Stimulated activated CD4-positive, alpha-beta T cell treated with anti-CD3 and anti-CD28 coated beads, Interleukin-1b, Interleukin-23, amount 100 ng/mL, for 48 hours (primary cell): ENCODE data around the gene ERGIC2.

Experiments used
- DNase-seq: peaks from one replicate; pipeline ENCODE4 v3.0.0-alpha.2; 2020

Gene ERGIC2

GRCh38 chr12:29374012-29374411, 7.0 kb downstream of the ERGIC2 start:
- DNase-seq, result no peak

- no peak for DNase-seq
Measured at GRCh38 chr12:29365091-29365490, 15.9 kb downstream of the ERGIC2 start.

- DNase-seq, result no peak
Measured at GRCh38 chr12:29354954-29355353, 26.0 kb downstream of the ERGIC2 start.

GRCh38 chr12:29350080-29350479, 30.9 kb downstream of the ERGIC2 start:
- DNase-seq, result no peak

GRCh38 chr12:29346769-29347421, 34.1 kb downstream of the ERGIC2 start:
- DNase-seq, result no peak

- DNase-seq, result no peak
Measured at GRCh38 chr12:29343022-29343799, 37.8 kb downstream of the ERGIC2 start.

- no peak for DNase-seq
Measured at GRCh38 chr12:29337325-29337724, 43.6 kb downstream of the ERGIC2 start.

- no peak for DNase-seq
Measured at GRCh38 chr12:29334937-29335336, 46.0 kb downstream of the ERGIC2 start.

GRCh38 chr12:29333178-29333577, 47.8 kb downstream of the ERGIC2 start:
- DNase-seq, result no peak

- no peak for DNase-seq
Measured at GRCh38 chr12:29329411-29329810, 51.6 kb downstream of the ERGIC2 start.

- no peak for DNase-seq
Measured at GRCh38 chr12:29322157-29322556, 58.8 kb downstream of the ERGIC2 start.

- no peak for DNase-seq
Measured at GRCh38 chr12:29320295-29321085, 60.5 kb downstream of the ERGIC2 start.

GRCh38 chr12:29317556-29318363, 63.2 kb downstream of the ERGIC2 start:
- DNase-seq, result peak; percentile 33

GRCh38 chr12:29316752-29317151, 64.2 kb downstream of the ERGIC2 start:
- DNase-seq, result no peak

GRCh38 chr12:29314416-29314815, 66.6 kb downstream of the ERGIC2 start:
- DNase-seq, result no peak

- DNase-seq, result no peak
Measured at GRCh38 chr12:29310899-29311298, 70.1 kb downstream of the ERGIC2 start.

- no peak for DNase-seq
Measured at GRCh38 chr12:29309320-29309902, 71.6 kb downstream of the ERGIC2 start.

- no peak for DNase-seq
Measured at GRCh38 chr12:29306682-29307081, 74.3 kb downstream of the ERGIC2 start.

GRCh38 chr12:29306266-29306665, 74.7 kb downstream of the ERGIC2 start:
- no peak for DNase-seq

- no peak for DNase-seq
Measured at GRCh38 chr12:29304388-29304787, 76.6 kb downstream of the ERGIC2 start.

GRCh38 chr12:29301114-29301513, 79.9 kb downstream of the ERGIC2 start:
- DNase-seq, result no peak

GRCh38 chr12:29299633-29300032, 81.3 kb downstream of the ERGIC2 start:
- no peak for DNase-seq
